K562 (cell line): Measurements from ENCODE around the gene USB1. TPM values are rescaled to one million over a fixed set of nuclear protein-coding genes. Genes with fewer than 3 reads are reported as not detected.

ENCODE experiments used
- ATAC-seq: fragments of 200-7000 bp; cut with Tn5 transposase; 3 replicates; pipeline ENCODE4 v1.9.1; 2020; ENCODE audit warnings: moderate library complexity
- BruUV-seq: library from RNA; stranded (reverse); fragments of 400-500 nt; replicated peaks from 2 replicates; lab custom pipeline; 2021; lab: Mats Ljungman, UMichigan
- CTCF ChIA-PET: fragments of 300-600 bp; formaldehyde crosslinking; extraction: SDS; loops from one replicate; lab custom pipeline; 2021; ENCODE audit warnings: low intra/inter-chr PET ratio; lab: Yijun Ruan, JAX
- POLR2A ChIA-PET: fragments of 300-600, 350-650 bp; sonication (Branson Sonifier 250); formaldehyde crosslinking; extraction: SDS; loops from one replicate; lab custom pipeline; 2021; ENCODE audit warnings: antibody characterized with exemption, inconsistent platforms; lab: Yijun Ruan, JAX
- DNase-seq, 4 experiments: peaks; one replicate each; pipeline versions ENCODE4 v3.0.0 to v3.0.0-alpha.2; 2011 to 2018; ENCODE audit warnings: low spot score in 3 of 4, mixed read lengths in 3 of 4; ENCODE audit errors: extremely low read depth in 1 of 4
- FAIRE-seq: peaks from 2 replicates; lab custom pipeline; 2011; peaks lifted over from hg19 to GRCh38; lab: Jason Lieb, UNC
- H2AFZ ChIP-seq: 2 replicates; pipeline ENCODE4 v1.6.0; 2011; ENCODE audit warnings: low read depth, low read length, control low read depth, inconsistent platforms
- H3K27ac ChIP-seq: fragments of 200-600 bp; 3 replicates; pipeline ENCODE4 v1.8.0; 2011; ENCODE audit warnings: low read depth, mild to moderate bottlenecking, control low read depth, inconsistent platforms, low read length, moderate library complexity, mixed read lengths; ENCODE audit errors: extremely low read depth
- H3K27me3 ChIP-seq, 2 experiments: fragments of 300-600 bp in 1 of 2; 2 replicates in 1 of 2; 3 replicates in 1 of 2; pipeline versions ENCODE4 v1.6.0 to v1.8.0; 2011; ENCODE audit warnings: inconsistent platforms in 2 of 2, low read length in 2 of 2, mild to moderate bottlenecking in 1 of 2, mixed read lengths in 1 of 2, moderate library complexity in 1 of 2; ENCODE audit not compliant: control insufficient read depth in 2 of 2, insufficient read depth in 2 of 2
- H3K36me3 ChIP-seq: fragments of 300-600 bp; 3 replicates; pipeline ENCODE4 v1.8.0; 2011; ENCODE audit warnings: mild to moderate bottlenecking, low read length, inconsistent platforms; ENCODE audit not compliant: control insufficient read depth, insufficient read depth
- H3K4me1 ChIP-seq, 2 experiments: fragments of 200-600 bp in 1 of 2; replicated peaks in 1 of 2; 2 replicates in 1 of 2; 3 replicates in 1 of 2; pipeline versions ENCODE4 v1.5.1 to v1.8.0; 2011; ENCODE audit warnings: inconsistent platforms in 2 of 2, low read length in 2 of 2, mild to moderate bottlenecking in 1 of 2, mixed read lengths in 1 of 2, moderate library complexity in 1 of 2; ENCODE audit not compliant: control insufficient read depth in 2 of 2, insufficient read depth in 2 of 2
- H3K4me2 ChIP-seq: 2 replicates; pipeline ENCODE4 v1.6.1; 2011; ENCODE audit warnings: low read length, control low read depth, inconsistent platforms, mixed read lengths; ENCODE audit not compliant: insufficient read depth
- H3K4me3 ChIP-seq: fragments of 200-600 bp; sonication (generic), shearing (Covaris generic); 2 replicates; pipeline ENCODE4 v1.5.1; 2016; ENCODE audit warnings: control low read depth, inconsistent platforms
- H3K79me2 ChIP-seq: fragments of 200-600 bp; 3 replicates; pipeline ENCODE4 v1.8.0; 2011; ENCODE audit warnings: low read length, inconsistent platforms; ENCODE audit not compliant: control insufficient read depth, insufficient read depth
- H3K9ac ChIP-seq, 2 experiments: 2 replicates each; pipeline versions ENCODE4 v1.6.0 to v1.6.1; 2011; ENCODE audit warnings: low read depth in 2 of 2, low read length in 2 of 2, control low read depth in 1 of 2, inconsistent platforms in 1 of 2, mild to moderate bottlenecking in 1 of 2, mixed read lengths in 1 of 2; ENCODE audit not compliant: insufficient read depth in 1 of 2
- H3K9me1 ChIP-seq: one replicate; pipeline ENCODE4 v1.6.0; 2011; ENCODE audit warnings: inconsistent platforms, mild to moderate bottlenecking, low read length, moderate library complexity; ENCODE audit not compliant: control insufficient read depth, insufficient read depth
- H3K9me3 ChIP-seq: replicated peaks from 2 replicates; pipeline ENCODE4 v1.5.1; 2011; ENCODE audit warnings: low read depth, low read length, inconsistent platforms; ENCODE audit not compliant: control insufficient read depth, insufficient read depth
- H4K20me1 ChIP-seq: replicated peaks from 2 replicates; pipeline ENCODE4 v1.6.1; 2011; ENCODE audit warnings: low read length, inconsistent platforms, mixed read lengths; ENCODE audit not compliant: control insufficient read depth, insufficient read depth
- BRD9 ChIP-seq: fragments of 450-650 bp; IDR thresholded peaks from 2 replicates; pipeline ENCODE4 v1.6.1; 2018; ENCODE audit warnings: low read depth; ENCODE audit not compliant: partially characterized antibody
- CBFA2T2 ChIP-seq: fragments of 450-650 bp; conservative IDR thresholded peaks from 2 replicates; pipeline ENCODE4 v1.6.1; 2017; ENCODE audit warnings: mild to moderate bottlenecking
- CBFB ChIP-seq: sonication (generic); formaldehyde crosslinking; IDR thresholded peaks from 2 replicates; pipeline ENCODE4 v1.4.0; 2020; ENCODE audit warnings: mild to moderate bottlenecking, missing genetic modification reagents
- HDAC8 ChIP-seq: fragments of 450-650 bp; IDR thresholded peaks from 2 replicates; pipeline ENCODE4 v1.6.1; 2016; ENCODE audit warnings: mild to moderate bottlenecking, missing genetic modification characterization, moderate library complexity, missing compliant biosample characterization
- HSF4 ChIP-seq: fragments of 250-450 bp; sonication (Bioruptor Pico); IDR thresholded peaks from 2 replicates; pipeline ENCODE4 v2.1.2; 2022; ENCODE audit warnings: mild to moderate bottlenecking, moderate library complexity, borderline replicate concordance
- MAZ ChIP-seq, 2 experiments: fragments of 450-650 bp in 1 of 2; sonication (generic) in 1 of 2; formaldehyde crosslinking; IDR thresholded peaks in 1 of 2; conservative IDR thresholded peaks in 1 of 2; 2 replicates each; pipeline versions ENCODE4 v1.4.0 to v1.5.0; 2020; ENCODE audit warnings: mild to moderate bottlenecking in 1 of 2, missing genetic modification reagents in 1 of 2
- NCOA2 ChIP-seq, 2 experiments: fragments of 450-650 bp; IDR thresholded peaks; 2 replicates each; pipeline ENCODE4 v1.6.1; 2018; ENCODE audit warnings: mild to moderate bottlenecking in 2 of 2, moderate library complexity in 1 of 2; ENCODE audit not compliant: partially characterized antibody in 2 of 2
- NEUROD1 ChIP-seq: fragments of 150-350 bp; IDR thresholded peaks from 2 replicates; pipeline ENCODE4 v1.6.1; 2014; ENCODE audit warnings: borderline replicate concordance, low read length, low read depth; ENCODE audit not compliant: partially characterized antibody
- RBM14 ChIP-seq: fragments of 200-400 bp; formaldehyde crosslinking; IDR thresholded peaks from 2 replicates; pipeline ENCODE4 v1.6.1; 2018; ENCODE audit warnings: low read depth, mild to moderate bottlenecking, low read length, moderate library complexity, borderline replicate concordance; ENCODE audit not compliant: insufficient read depth
- RBM17 ChIP-seq: fragments of 200-400 bp; formaldehyde crosslinking; IDR thresholded peaks from 2 replicates; pipeline ENCODE4 v1.6.1; 2017; ENCODE audit warnings: low read depth, mild to moderate bottlenecking, low read length, borderline replicate concordance
- SNIP1 ChIP-seq: fragments of 450-650 bp; IDR thresholded peaks from 2 replicates; pipeline ENCODE4 v1.7.1; 2017; ENCODE audit warnings: low read depth, mild to moderate bottlenecking
- ZNF146 ChIP-seq: IDR thresholded peaks from one replicate; pipeline ENCODE4 v1.6.1; 2018; ENCODE audit warnings: missing compliant biosample characterization; ENCODE audit not compliant: unreplicated experiment
- ZNF217 ChIP-seq: sonication (generic); formaldehyde crosslinking; IDR thresholded peaks from 2 replicates; pipeline ENCODE4 v1.8.0; 2022; ENCODE audit warnings: mild to moderate bottlenecking, missing genetic modification reagents
- ZNF24 ChIP-seq: fragments of 450-650 bp; IDR thresholded peaks from 2 replicates; pipeline ENCODE4 v1.6.1; 2016
- ZNF717 ChIP-seq: fragments of 250-450 bp; sonication (Bioruptor Pico); IDR thresholded peaks from 2 replicates; pipeline ENCODE4 v1.5.0; 2021
- ZNF778 ChIP-seq: fragments of 450-650 bp; formaldehyde crosslinking; IDR thresholded peaks from 2 replicates; pipeline ENCODE4 v1.4.0; 2020; ENCODE audit warnings: mild to moderate bottlenecking, moderate library complexity
- WGBS: fragments of 100-300 bp; shearing (Covaris generic); methylation state at CpG from one replicate; pipeline ENCODE4 v1.1.6; 2016; ENCODE audit warnings: low coverage, mixed read lengths; ENCODE audit not compliant: insufficient coverage; ENCODE audit errors: missing lambda C conversion rate; 5-methylcytosine and 5-hydroxymethylcytosine counted together
- in situ Hi-C: fragments of 300-500 bp; cut with MboI; formaldehyde crosslinking; loops from 4 replicates; pipeline ENCODE4 v1.15.0; 2018; ENCODE audit warnings: inconsistent platforms, mixed read lengths
- intact Hi-C: fragments of 100-400 bp; cut with micrococcal nuclease; formaldehyde crosslinking; loops from 2 replicates; pipeline ENCODE4 v1.14.2; 2022
- polyA plus RNA-seq, 8 experiments: library from polyadenylated mRNA; depleted of rRNA in 4 of 8; stranded (reverse) in 5 of 8; unstranded in 3 of 8; fragments of >200 nt; fragmentation: Nextera tagmentation in 2 of 8; fragmentation: Illumina TruSeq in 1 of 8; extraction: Ambion mirVana in 2 of 8; extraction: Trizol in 1 of 8; gene quantifications; 2 replicates each; pipeline versions ENCODE4 v1.2.1 to v1.2.3, GENCODE V29; 2011 to 2014; ENCODE audit warnings: inconsistent platforms in 1 of 8, missing spikeins in 1 of 8
- total RNA-seq, 7 experiments: library from RNA; depleted of rRNA in 6 of 7; stranded (reverse); fragments of >200 nt in 6 of 7; fragmentation: Illumina TruSeq in 2 of 7; extraction: Trizol in 2 of 7; gene quantifications; 2 replicates each; pipeline versions ENCODE4 v1.2.1 to v1.2.3, GENCODE V29; 2011 to 2021; ENCODE audit warnings: low replicate concordance in 1 of 7
- TF ChIP-seq, protein P1 (sequence below): fragments of 200-400 bp; formaldehyde crosslinking; IDR thresholded peaks from 2 replicates; pipeline ENCODE4 v1.6.1; 2017; ENCODE audit warnings: mild to moderate bottlenecking, low read depth, low read length, moderate library complexity

The USB1 gene
- total and polyA plus RNA-seq, 9 of the 15 experiments (the other 6 are each of a cell fraction or from before 2014, with no cell fraction given) = 11.6 to 73.6 (median 19.4) TPM

DNA sequence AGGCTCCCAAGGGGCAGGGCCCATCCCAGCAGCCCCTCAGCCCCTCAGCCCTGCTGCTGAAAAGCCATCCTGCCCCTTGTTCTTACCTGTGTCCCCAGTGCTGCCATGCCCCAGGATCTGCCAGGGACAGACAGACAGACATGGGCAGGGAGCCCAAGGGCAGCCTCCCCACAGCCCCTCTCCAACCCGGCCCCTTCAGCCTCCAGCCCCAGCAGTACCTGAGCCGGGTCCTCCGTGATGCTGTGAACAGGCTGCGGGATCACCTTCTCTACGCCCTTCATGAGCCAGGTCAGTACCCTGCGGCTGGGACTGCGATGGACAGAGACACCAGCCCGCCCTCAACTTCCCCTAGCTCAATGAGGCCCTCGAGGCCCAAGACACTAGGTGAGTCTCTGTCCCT lies 38.5 kb upstream of the USB1 start:
- Histone ChIP-seq H4K20me1 (no peaks in the 10 kb centered on the region), H3K4me1 (peaks cover 0 to 17% of the 10 kb centered on the region in 2 experiments; a peak in 3 of 5 replicates), H3K9me1 (no peaks in the 10 kb centered on the region), H3K4me3 (no peak overlapping the region), H3K27ac (no peak overlapping the region), H3K36me3 (no peaks in the 10 kb centered on the region), H2AFZ (no peak overlapping the region), H3K4me2 (no peak overlapping the region), H3K9me3 (no peaks in the 10 kb centered on the region; the same call in 1 of the 2 replicates), H3K27me3 (no peaks in the 10 kb centered on the region; a peak in 1 of 5 replicates), H3K9ac (0 out of 4 replicates have a peak overlapping the region, but pooled peaks of 1 of the 2 experiments have one; percentile 33), H3K79me2 (no peaks in the 10 kb centered on the region)
- TF ChIP-seq RBM17 (no peak), CBFA2T2 (no peak), ZNF778 (no peak), CBFB (no peak), HDAC8 (tag) (no peak), BRD9 (no peak), ZNF717 (CRISPR knock-in tag) (no peak), ZNF217 (CRISPR knock-in tag) (no peak), ZNF146 (no peak), HSF4 (CRISPR knock-in tag) (no peak), SNIP1 (no peak), ZNF24 (no peak), RBM14 (no peak), NCOA2 (IDR thresholded peaks at IDR 0.05; ENCODE audit: partially characterized antibody in 2 of 2) (no peak), MAZ (CRISPR knock-in tag; conservative IDR thresholded peaks at IDR 0.05 in 1 of 2, IDR thresholded peaks at IDR 0.05 in 1 of 2) (no peak), NEUROD1 (no peak)
- TF ChIP-seq, protein P1, sequence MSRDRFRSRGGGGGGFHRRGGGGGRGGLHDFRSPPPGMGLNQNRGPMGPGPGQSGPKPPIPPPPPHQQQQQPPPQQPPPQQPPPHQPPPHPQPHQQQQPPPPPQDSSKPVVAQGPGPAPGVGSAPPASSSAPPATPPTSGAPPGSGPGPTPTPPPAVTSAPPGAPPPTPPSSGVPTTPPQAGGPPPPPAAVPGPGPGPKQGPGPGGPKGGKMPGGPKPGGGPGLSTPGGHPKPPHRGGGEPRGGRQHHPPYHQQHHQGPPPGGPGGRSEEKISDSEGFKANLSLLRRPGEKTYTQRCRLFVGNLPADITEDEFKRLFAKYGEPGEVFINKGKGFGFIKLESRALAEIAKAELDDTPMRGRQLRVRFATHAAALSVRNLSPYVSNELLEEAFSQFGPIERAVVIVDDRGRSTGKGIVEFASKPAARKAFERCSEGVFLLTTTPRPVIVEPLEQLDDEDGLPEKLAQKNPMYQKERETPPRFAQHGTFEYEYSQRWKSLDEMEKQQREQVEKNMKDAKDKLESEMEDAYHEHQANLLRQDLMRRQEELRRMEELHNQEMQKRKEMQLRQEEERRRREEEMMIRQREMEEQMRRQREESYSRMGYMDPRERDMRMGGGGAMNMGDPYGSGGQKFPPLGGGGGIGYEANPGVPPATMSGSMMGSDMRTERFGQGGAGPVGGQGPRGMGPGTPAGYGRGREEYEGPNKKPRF = no peak
- ATAC-seq = no peak
- WGBS = 17% methylated on average over 9 of the region's 9 CpGs
- BruUV-seq = no TSS peak
- in situ Hi-C loops (no loop called here), intact Hi-C loops (no loop called here)
- ChIA-PET POLR2A (interaction anchor here (1.0 kb wide), 1 partner anchor 15 kb away, joined by 3 read pairs; no protein-coding TSS in a partner anchor), CTCF (no interaction called here)
- DNase-seq = no peak
- FAIRE-seq = no peak
